Aorta (tissue), 5 donors: ENCODE measurements around the gene VIPR2. TPM values are rescaled to one million over a fixed set of nuclear protein-coding genes. Genes with fewer than 3 reads are reported as not detected.
"Not testable (repeated sequence)": the region's sequence is repeated elsewhere in the genome, so short reads cannot be mapped to it uniquely, and the experiment has no call there.

Experiments
- ATAC-seq: fragments of 200-7000 bp; cut with Tn5 transposase; one replicate; pipeline ENCODE4 v1.9.1; 2022; ENCODE audit warnings: moderate library complexity; ENCODE audit not compliant: low FRiP score
- DNase-seq, 2 donors: peaks; one replicate each; pipeline ENCODE4 v3.0.0-alpha.2; 2020
- H3K27ac ChIP-seq, 2 donors: one replicate each; pipeline ENCODE4 v1.5.1; 2013; ENCODE audit warnings: low read length in 2 of 2, mild to moderate bottlenecking in 2 of 2, moderate library complexity in 2 of 2, control low read depth in 1 of 2, inconsistent platforms in 1 of 2, low read depth in 1 of 2
- H3K27me3 ChIP-seq, 2 donors: one replicate each; pipeline ENCODE4 v1.6.1; 2013; ENCODE audit warnings: control low read depth in 1 of 2, low read length in 1 of 2, mild to moderate bottlenecking in 1 of 2, moderate library complexity in 1 of 2; ENCODE audit not compliant: insufficient read depth in 2 of 2, control insufficient read depth in 1 of 2
- H3K36me3 ChIP-seq, 2 donors: one replicate each; pipeline ENCODE4 v1.6.1; 2013; ENCODE audit warnings: control low read depth in 1 of 2, low read length in 1 of 2, mild to moderate bottlenecking in 1 of 2; ENCODE audit not compliant: insufficient read depth in 2 of 2, control insufficient read depth in 1 of 2
- H3K4me1 ChIP-seq, 2 donors: one replicate each; pipeline ENCODE4 v1.6.1; 2013; ENCODE audit warnings: low read length in 2 of 2, control low read depth in 1 of 2, mild to moderate bottlenecking in 1 of 2, moderate library complexity in 1 of 2; ENCODE audit not compliant: insufficient read depth in 2 of 2, control insufficient read depth in 1 of 2
- H3K4me3 ChIP-seq, 2 donors: one replicate each; pipeline ENCODE4 v1.5.1; 2013; ENCODE audit warnings: low read length in 2 of 2, control low read depth in 1 of 2, mild to moderate bottlenecking in 1 of 2
- H3K9me3 ChIP-seq: one replicate; pipeline ENCODE4 v1.6.1; 2013; ENCODE audit warnings: mild to moderate bottlenecking, low read length; ENCODE audit not compliant: control insufficient read depth
- WGBS, 2 donors: extraction: QIAGEN DNeasy Blood & Tissue Kit; methylation state at CpG; one replicate each; pipeline ENCODE4 v1.1.7; 2013; 5-methylcytosine and 5-hydroxymethylcytosine counted together
- intact Hi-C, 2 donors: fragments of 100-400 bp; cut with DNase I; formaldehyde crosslinking; loops; one replicate each; pipeline versions ENCODE4 v1.14.2 to v1.15.0; 2022
- polyA plus RNA-seq, 2 donors: library from polyadenylated mRNA; stranded (reverse); fragments of 200-250 nt; gene quantifications; one replicate each; pipeline ENCODE4 v1.2.3, GENCODE V29; 2013
- total RNA-seq, 2 donors: library from RNA; stranded (reverse); fragmentation: NEBNext Ultra II Directional; extraction: Animal tissue kit (Norgen Biotek cat#: 25700); gene quantifications; one replicate each; pipeline ENCODE4 v1.2.1, GENCODE V29; 2021
- donor health status: healthy with polysubstance abuse.
- donor health status: Bipolar disorder and iron deficiency.
- donor health status: DM: no; HTN: no; CAD: no.
- donor health status: DM: no; HTN: no; CAD: no.
- donor health status: DM: yes; HTN: yes; CAD: no.

Gene VIPR2
- total and polyA plus RNA-seq, 4 donors = 3.3 to 14.1 (median 11.5) TPM

GRCh38 chr7:159005618-159006017 lies 139.0 kb downstream of the VIPR2 start:
- H3K9me3 ChIP-seq = no peaks in the 10 kb centered on the region
- WGBS, 2 donors = 84 to 94% methylated on average over 16 to 18 of the region's 18 CpGs
- ATAC-seq = no peak

GRCh38 chr7:159004411-159004810 lies 140.3 kb downstream of the VIPR2 start:
- Histone ChIP-seq H3K27ac (no peak overlapping the region), H3K9me3 (no peaks in the 10 kb centered on the region), H3K27me3 (no peaks in the 10 kb centered on the region), H3K36me3 (no peaks in the 10 kb centered on the region), H3K4me3 (no peak overlapping the region), H3K4me1 (no peaks in the 10 kb centered on the region)
- DNase-seq (no peak), ATAC-seq (no peak)
- intact Hi-C loops = no loop called here
- 91 to 92% methylated on average over 10 of the region's 10 CpGs for WGBS, 2 donors

More at GRCh38 chr7:159005618-159006017, 139.0 kb downstream of the VIPR2 start:
- H3K27ac ChIP-seq = no peak overlapping the region
- no peaks in the 10 kb centered on the region for H3K27me3 ChIP-seq
- no peak overlapping the region for H3K4me3 ChIP-seq
- no peak for DNase-seq
- intact Hi-C loops = no loop called here
- H3K4me1 ChIP-seq = no peaks in the 10 kb centered on the region
- H3K36me3 ChIP-seq = no peaks in the 10 kb centered on the region

- no peak for DNase-seq
- no peak overlapping the region for H3K4me3 ChIP-seq
- H3K9me3 ChIP-seq = no peaks in the 10 kb centered on the region
- intact Hi-C loops = no loop called here
- H3K4me1 ChIP-seq = no peaks in the 10 kb centered on the region
- peak; percentile 62 for ATAC-seq
- 89 to 94% methylated on average over 12 of the region's 12 CpGs for WGBS, 2 donors
- no peak overlapping the region for H3K27ac ChIP-seq
- no peaks in the 10 kb centered on the region for H3K36me3 ChIP-seq
- H3K27me3 ChIP-seq = no peaks in the 10 kb centered on the region
These were observed 142.9 kb downstream of the VIPR2 start for GRCh38 chr7:159001811-159002210.

- no peak for DNase-seq
- H3K36me3 ChIP-seq = no peaks in the 10 kb centered on the region
- WGBS, 2 donors = 88% methylated on average over 21 of the region's 21 CpGs
- intact Hi-C loops = no loop called here
- no peaks in the 10 kb centered on the region for H3K4me1 ChIP-seq
- H3K27me3 ChIP-seq = no peaks in the 10 kb centered on the region
- ATAC-seq = no peak
- no peak overlapping the region for H3K4me3 ChIP-seq
- no peak overlapping the region for H3K27ac ChIP-seq
- H3K9me3 ChIP-seq = no peaks in the 10 kb centered on the region
These were observed 143.7 kb downstream of the VIPR2 start for GRCh38 chr7:159000859-159001435.

- no peaks in the 10 kb centered on the region for H3K27me3 ChIP-seq
- H3K9me3 ChIP-seq = no peaks in the 10 kb centered on the region
- WGBS, 2 donors = 89 to 91% methylated on average over 13 of the region's 13 CpGs
- no peak for ATAC-seq
- no peak overlapping the region for H3K27ac ChIP-seq
- no peak overlapping the region for H3K4me3 ChIP-seq
- H3K4me1 ChIP-seq = no peaks in the 10 kb centered on the region
- intact Hi-C loops = no loop called here
- no peaks in the 10 kb centered on the region for H3K36me3 ChIP-seq
- DNase-seq = no peak
These were observed 144.6 kb downstream of the VIPR2 start for GRCh38 chr7:159000070-159000469.

- intact Hi-C loops = no loop called here
- Histone ChIP-seq H3K27me3 (no peaks in the 10 kb centered on the region), H3K9me3 (no peaks in the 10 kb centered on the region), H3K4me1 (no peaks in the 10 kb centered on the region), H3K36me3 (no peaks in the 10 kb centered on the region), H3K4me3 (no peak overlapping the region), H3K27ac (no peak overlapping the region)
- no peak for DNase-seq
- WGBS, 2 donors = 92 to 95% methylated on average over 18 to 21 of the region's 21 CpGs
- ATAC-seq = no peak
These were observed 145.2 kb downstream of the VIPR2 start for GRCh38 chr7:158999496-158999895.

GRCh38 chr7:158998261-158998660 lies 146.4 kb downstream of the VIPR2 start:
- H3K27ac ChIP-seq, ATAC-seq, H3K27me3 ChIP-seq, H3K36me3 ChIP-seq, H3K9me3 ChIP-seq, H3K4me3 ChIP-seq, DNase-seq, intact Hi-C loops, H3K4me1 ChIP-seq: not testable (repeated sequence)
- WGBS, 2 donors = 81 to 82% methylated on average over 5 to 6 of the region's 9 CpGs

- Histone ChIP-seq H3K36me3 (no peaks in the 10 kb centered on the region), H3K4me3 (no peak overlapping the region), H3K9me3 (no peaks in the 10 kb centered on the region), H3K27ac (no peak overlapping the region), H3K27me3 (peaks cover 0 to 2% of the 10 kb centered on the region in 2 donors), H3K4me1 (no peaks in the 10 kb centered on the region)
- WGBS, 2 donors = 46 to 76% methylated on average over 22 of the region's 22 CpGs
- intact Hi-C loops = no loop called here
- no peak for ATAC-seq
- DNase-seq = no peak
These were observed 147.2 kb downstream of the VIPR2 start for GRCh38 chr7:158997471-158997870.

- no peak overlapping the region for H3K4me3 ChIP-seq
- no peaks in the 10 kb centered on the region for H3K4me1 ChIP-seq
- intact Hi-C loops = no loop called here
- 16 to 51% methylated on average over 32 of the region's 32 CpGs for WGBS, 2 donors
- ATAC-seq (no peak), DNase-seq (no peak)
- H3K27me3 ChIP-seq = peaks cover 0 to 2% of the 10 kb centered on the region in 2 donors
- no peak overlapping the region for H3K27ac ChIP-seq
- H3K36me3 ChIP-seq = no peaks in the 10 kb centered on the region
- H3K9me3 ChIP-seq = no peaks in the 10 kb centered on the region
These were observed 147.6 kb downstream of the VIPR2 start for GRCh38 chr7:158997110-158997453.
